Heart right ventricle (tissue), 16 donors: ENCODE results near the gene WDR18. TPM values are rescaled to one million over a fixed set of nuclear protein-coding genes. Genes with fewer than 3 reads are reported as not detected.

ENCODE experiments used
- ATAC-seq, 8 donors: fragments of 200-7000 bp; cut with Tn5 transposase; one replicate each; pipeline ENCODE4 v1.9.1; 2020; ENCODE audit warnings: mild to moderate bottlenecking in 8 of 8, moderate library complexity in 8 of 8, moderate number of reproducible peaks in 1 of 8
- DNase-seq, 2 donors: peaks; one replicate each; pipeline ENCODE4 v3.0.0-alpha.2; 2020
- H3K27ac ChIP-seq, 10 donors: fragments of 200-600 bp; sonication (generic) in 2 of 10; one replicate each; pipeline versions ENCODE4 v1.5.0 to v1.8.0; 2020 to 2022; ENCODE audit warnings: mild to moderate bottlenecking in 3 of 10
- H3K27me3 ChIP-seq, 7 donors: fragments of 200-600 bp; one replicate each; pipeline ENCODE4 v1.8.0; 2021 to 2022; ENCODE audit warnings: mild to moderate bottlenecking in 2 of 7
- H3K36me3 ChIP-seq, 9 donors: fragments of 200-600 bp; sonication (generic) in 1 of 9; one replicate each; pipeline versions ENCODE4 v1.5.0 to v1.8.0; 2020 to 2022; ENCODE audit warnings: mild to moderate bottlenecking in 2 of 9
- H3K4me1 ChIP-seq, 9 donors: fragments of 200-600 bp; sonication (generic) in 1 of 9; one replicate each; pipeline versions ENCODE4 v1.5.0 to v1.8.0; 2020 to 2022; ENCODE audit warnings: mild to moderate bottlenecking in 4 of 9
- H3K4me3 ChIP-seq, 10 donors: fragments of 200-600 bp; sonication (generic) in 2 of 10; one replicate each; pipeline versions ENCODE4 v1.5.0 to v1.8.0; 2020 to 2022; ENCODE audit warnings: mild to moderate bottlenecking in 7 of 10, moderate library complexity in 2 of 10
- H3K9me3 ChIP-seq, 11 donors: fragments of 200-600 bp in 10 of 11; sonication (generic) in 2 of 11; one replicate each; pipeline versions ENCODE4 v1.5.0 to v1.8.0; 2013 to 2022; ENCODE audit warnings: mild to moderate bottlenecking in 2 of 11, control low read depth in 1 of 11, moderate library complexity in 1 of 11
- WGBS, 2 donors: extraction: QIAGEN DNeasy Blood & Tissue Kit; methylation state at CpG; one replicate each; pipeline ENCODE4 v1.1.7; 2013; ENCODE audit warnings: inconsistent platforms in 1 of 2; 5-methylcytosine and 5-hydroxymethylcytosine counted together
- intact Hi-C, 10 donors: fragments of 100-400 bp; cut with DNase I; formaldehyde crosslinking; loops; one replicate each; pipeline versions ENCODE4 v1.11.1 to v1.14.2; 2022
- polyA plus RNA-seq, 2 donors: library from polyadenylated mRNA; stranded (reverse); fragments of 200-250 nt; gene quantifications; one replicate each; pipeline ENCODE4 v1.2.3, GENCODE V29; 2013
- total RNA-seq, 10 donors: library from RNA; stranded (reverse); fragmentation: NEBNext Ultra II Directional in 3 of 10; extraction: Animal tissue kit (Norgen Biotek cat#: 25700) in 3 of 10; gene quantifications; one replicate each; pipeline versions ENCODE4 v1.2.1 to v1.2.4, GENCODE V29; 2021 to 2023
- TF ChIP-seq, protein P1 (sequence below), 9 donors: fragments of 200-600 bp; sonication (generic) in 2 of 9; IDR thresholded peaks; one replicate each; pipeline versions ENCODE4 v1.5.0 to v1.8.0; 2021 to 2022; ENCODE audit warnings: antibody characterized with exemption in 9 of 9, mild to moderate bottlenecking in 5 of 9, moderate library complexity in 1 of 9
- donor health status: Arrhythmogenic right ventricular cardiomyopathy.
- donor health status: ischemic (EF 13 %, LVEDD 7.1; RV severe dilation, severe dysfunction).
- donor health status: healthy with polysubstance abuse.
- donor health status: DM: no; HTN: yes; CAD: no.
- donor health status: DM: no; HTN: no; CAD: no.
- donor health status: ischemic (EF 25% LVEDD 6.9; RV normal size, moderate dysfunction).
- donor health status: ischemic (EF 25% LVEDD 5.7; RV mildly dilated, moderate dysfunction).
- donor health status: healthy.
- donor health status: DM: yes; HTN: yes; CAD: no.
- donor health status: Ischemic cardiomyopathy.
- donor health status: ischemic (EF 35%, LVEDD 5.7; RV mildly dilated, moderate dysfunction).
- donor health status: nonischemic (EF 11% LVEDD 7.7; RV severe dilation, severe dysfunction).
- donor health status: DM: yes; HTN: yes; CAD: no.
- donor health status: PGD.
- donor health status: ischemic (EF 29% LVEDD 5.4; RV normal size, mild dysfunction).
- donor health status: nonischemic (EF 23%, LVEDD 6.1; RV moderate dilation, normal function).

The WDR18 gene
- total and polyA plus RNA-seq, 12 donors, result 17.3 to 66.4 (median 21.0) TPM

DNA sequence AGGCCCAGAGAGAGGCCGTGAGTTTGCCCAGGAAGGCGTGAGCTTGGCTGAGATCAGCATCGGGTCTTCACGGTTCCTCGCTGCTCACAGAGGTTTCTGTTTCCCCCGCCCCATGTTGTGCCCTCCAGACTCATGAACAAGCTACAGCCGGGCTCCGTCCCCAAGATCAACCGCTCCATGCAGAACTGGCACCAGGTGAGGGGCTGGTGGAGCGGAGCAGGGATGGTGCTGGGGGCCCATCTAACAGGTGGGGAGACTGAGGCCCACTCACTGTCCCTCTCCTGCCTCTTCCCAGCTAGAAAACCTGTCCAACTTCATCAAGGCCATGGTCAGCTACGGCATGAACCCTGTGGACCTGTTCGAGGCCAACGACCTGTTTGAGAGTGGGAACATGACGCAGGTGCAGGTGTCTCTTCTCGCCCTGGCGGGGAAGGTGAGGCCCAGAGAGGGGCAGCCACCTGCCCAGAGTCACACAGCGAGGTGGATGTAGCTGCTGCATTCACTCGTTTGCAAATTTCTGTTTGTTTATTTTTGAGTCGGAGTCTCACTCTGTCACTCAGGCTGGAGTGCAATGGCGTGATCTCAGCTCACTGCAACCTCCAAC lies 48.2 kb downstream of the WDR18 start:
- H3K36me3 ChIP-seq, result peaks cover 0 to 63% (median 9%) of the 10 kb centered on the region in 9 donors
- 89 to 92% methylated on average over 20 of the region's 20 CpGs for WGBS, 2 donors

DNA sequence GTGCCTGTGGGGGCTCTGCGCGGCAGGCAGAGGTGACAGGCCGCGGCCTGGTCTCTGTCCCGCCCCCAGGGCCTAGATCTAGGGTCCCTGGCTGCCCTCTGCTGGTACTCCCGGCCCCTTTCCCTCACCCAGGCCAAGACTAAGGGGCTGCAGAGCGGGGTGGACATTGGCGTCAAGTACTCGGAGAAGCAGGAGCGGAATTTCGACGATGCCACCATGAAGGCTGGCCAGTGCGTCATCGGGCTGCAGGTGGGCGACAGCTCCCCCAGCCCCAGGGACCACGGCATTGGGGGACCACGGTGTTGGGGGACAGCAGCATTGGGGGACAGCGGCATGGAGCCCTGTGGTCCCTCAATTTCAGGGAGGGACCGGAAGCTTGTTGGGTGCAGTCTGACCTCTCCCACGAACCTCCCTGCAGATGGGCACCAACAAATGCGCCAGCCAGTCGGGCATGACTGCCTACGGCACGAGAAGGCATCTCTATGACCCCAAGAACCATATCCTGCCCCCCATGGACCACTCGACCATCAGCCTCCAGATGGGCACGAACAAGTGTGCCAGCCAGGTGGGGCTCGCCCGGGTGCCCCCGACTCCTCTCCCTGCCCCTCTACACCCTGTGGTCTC lies 52.0 kb downstream of the WDR18 start:
- DNase-seq (no peak), ATAC-seq (no peak)
- TF ChIP-seq, protein P1, sequence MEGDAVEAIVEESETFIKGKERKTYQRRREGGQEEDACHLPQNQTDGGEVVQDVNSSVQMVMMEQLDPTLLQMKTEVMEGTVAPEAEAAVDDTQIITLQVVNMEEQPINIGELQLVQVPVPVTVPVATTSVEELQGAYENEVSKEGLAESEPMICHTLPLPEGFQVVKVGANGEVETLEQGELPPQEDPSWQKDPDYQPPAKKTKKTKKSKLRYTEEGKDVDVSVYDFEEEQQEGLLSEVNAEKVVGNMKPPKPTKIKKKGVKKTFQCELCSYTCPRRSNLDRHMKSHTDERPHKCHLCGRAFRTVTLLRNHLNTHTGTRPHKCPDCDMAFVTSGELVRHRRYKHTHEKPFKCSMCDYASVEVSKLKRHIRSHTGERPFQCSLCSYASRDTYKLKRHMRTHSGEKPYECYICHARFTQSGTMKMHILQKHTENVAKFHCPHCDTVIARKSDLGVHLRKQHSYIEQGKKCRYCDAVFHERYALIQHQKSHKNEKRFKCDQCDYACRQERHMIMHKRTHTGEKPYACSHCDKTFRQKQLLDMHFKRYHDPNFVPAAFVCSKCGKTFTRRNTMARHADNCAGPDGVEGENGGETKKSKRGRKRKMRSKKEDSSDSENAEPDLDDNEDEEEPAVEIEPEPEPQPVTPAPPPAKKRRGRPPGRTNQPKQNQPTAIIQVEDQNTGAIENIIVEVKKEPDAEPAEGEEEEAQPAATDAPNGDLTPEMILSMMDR (IDR thresholded peaks at IDR 0.05), result peak in 1 of 9 donors; percentile 11
- no peaks in the 10 kb centered on the region for H3K27me3 ChIP-seq
- intact Hi-C loops, result loop anchor here in 1 of 10 donors (10.0 kb wide), 1 partner anchor 59 kb away; the partner anchor contains the start of gene POLR2E
- peaks cover 0 to 53% (median 9%) of the 10 kb centered on the region in 9 donors for H3K36me3 ChIP-seq
- H3K27ac ChIP-seq, result no peak overlapping the region
- H3K4me3 ChIP-seq, result no peak overlapping the region
- 87 to 90% methylated on average over 29 of the region's 29 CpGs for WGBS, 2 donors
- no peaks in the 10 kb centered on the region for H3K9me3 ChIP-seq
- peaks cover 5 to 47% (median 20%) of the 10 kb centered on the region in 9 donors for H3K4me1 ChIP-seq

More for the DNA sequence above, 48.2 kb downstream of the WDR18 start:
- TF ChIP-seq, protein P1 (IDR thresholded peaks at IDR 0.05), result no peak
- Histone ChIP-seq H3K4me1 (peaks cover 8 to 40% (median 24%) of the 10 kb centered on the region in 9 donors), H3K9me3 (no peaks in the 10 kb centered on the region), H3K27me3 (no peaks in the 10 kb centered on the region), H3K27ac (no peak overlapping the region), H3K4me3 (no peak overlapping the region)
- DNase-seq (no peak), ATAC-seq (no peak)
- intact Hi-C loops, result loop anchor here in 1 of 10 donors (10.0 kb wide), 1 partner anchor 62 kb away; the partner anchor contains the start of gene POLR2E

DNA sequence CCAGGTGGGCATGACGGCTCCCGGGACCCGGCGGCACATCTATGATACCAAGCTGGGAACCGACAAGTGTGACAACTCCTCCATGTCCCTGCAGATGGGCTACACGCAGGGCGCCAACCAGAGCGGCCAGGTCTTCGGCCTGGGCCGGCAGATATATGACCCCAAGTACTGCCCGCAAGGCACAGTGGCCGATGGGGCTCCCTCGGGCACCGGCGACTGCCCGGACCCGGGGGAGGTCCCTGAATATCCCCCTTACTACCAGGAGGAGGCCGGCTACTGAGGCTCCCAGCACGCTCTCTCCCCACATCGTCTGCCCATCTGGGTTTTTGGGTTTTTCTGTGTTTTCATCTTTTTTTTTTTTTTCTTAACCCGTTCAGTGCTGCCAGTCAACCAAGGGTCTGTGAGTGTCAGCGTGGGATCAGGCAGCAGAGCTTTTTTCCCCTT lies 53.5 kb downstream of the WDR18 start:
- Histone ChIP-seq H3K9me3 (no peaks in the 10 kb centered on the region), H3K27ac (peak overlapping the region in 8 of 10 donors; percentile 4 to 92 (median 43)), H3K27me3 (no peaks in the 10 kb centered on the region), H3K36me3 (peaks cover 0 to 40% (median 3%) of the 10 kb centered on the region in 9 donors), H3K4me1 (peaks cover 5 to 56% (median 29%) of the 10 kb centered on the region in 9 donors), H3K4me3 (peak overlapping the region in 1 of 10 donors; percentile 29)
- intact Hi-C loops, result loop anchor here in 1 of 10 donors (10.0 kb wide), 1 partner anchor 57 kb away; the partner anchor contains the start of gene POLR2E
- WGBS, 2 donors, result 74 to 80% methylated on average over 22 of the region's 22 CpGs
- ATAC-seq (no peak), DNase-seq (no peak)
- TF ChIP-seq, protein P1 (IDR thresholded peaks at IDR 0.05), result no peak

DNA sequence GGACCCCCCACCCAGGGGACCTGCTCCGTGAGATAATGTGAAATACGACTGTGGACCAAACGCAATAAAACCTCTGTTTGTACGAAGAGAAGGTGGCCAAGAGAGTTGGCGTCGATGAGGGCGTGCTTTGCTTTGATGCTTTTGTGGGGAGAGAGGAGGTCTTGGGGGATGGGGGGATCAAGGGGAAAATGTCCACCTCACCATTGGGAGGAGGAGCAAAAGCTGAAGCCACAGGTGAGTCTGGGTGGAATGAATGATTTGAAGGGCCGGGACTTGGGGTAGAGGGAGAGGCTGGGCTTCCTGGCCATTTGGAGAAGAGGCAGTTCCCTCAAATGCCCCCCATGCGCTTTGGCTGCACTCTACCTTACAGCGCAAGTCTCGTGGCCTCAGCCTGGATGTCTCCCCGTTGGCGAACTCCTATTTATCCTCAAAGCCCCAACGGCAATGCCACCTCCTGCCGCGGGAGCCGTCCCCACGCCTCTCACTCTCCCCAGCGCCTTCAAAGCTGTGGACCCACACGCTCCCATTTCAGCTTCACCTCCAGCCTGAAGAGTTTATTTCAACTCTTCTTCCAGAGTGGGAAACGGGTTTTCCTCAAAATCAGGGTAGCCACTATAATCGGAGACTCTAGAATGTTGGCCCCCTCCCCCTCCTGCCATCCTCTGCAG lies 55.0 kb downstream of the WDR18 start:
- TF ChIP-seq, protein P1 (IDR thresholded peaks at IDR 0.05), result no peak
- no peak for DNase-seq
- no peak for ATAC-seq
- Histone ChIP-seq H3K4me1 (peaks cover 5 to 56% (median 29%) of the 10 kb centered on the region in 9 donors), H3K9me3 (no peaks in the 10 kb centered on the region), H3K4me3 (peak overlapping the region in 7 of 10 donors; percentile 30 to 73 (median 64)), H3K36me3 (peaks cover 0 to 32% (median 0%) of the 10 kb centered on the region in 9 donors), H3K27me3 (no peaks in the 10 kb centered on the region), H3K27ac (peak overlapping the region in 5 of 10 donors; percentile 27 to 92 (median 41))
- 62 to 67% methylated on average over 22 of the region's 22 CpGs for WGBS, 2 donors
- intact Hi-C loops, result loop anchor here in 1 of 10 donors (10.0 kb wide), 1 partner anchor 56 kb away; the partner anchor contains the start of gene POLR2E
